ENCODE data around the gene LRRC3C. TPM values are rescaled to one million over a fixed set of nuclear protein-coding genes. Genes with fewer than 3 reads are reported as not detected.

LRRC3C gene
- total RNA-seq, 2 donors from 2014 or later = not detected

DNA sequence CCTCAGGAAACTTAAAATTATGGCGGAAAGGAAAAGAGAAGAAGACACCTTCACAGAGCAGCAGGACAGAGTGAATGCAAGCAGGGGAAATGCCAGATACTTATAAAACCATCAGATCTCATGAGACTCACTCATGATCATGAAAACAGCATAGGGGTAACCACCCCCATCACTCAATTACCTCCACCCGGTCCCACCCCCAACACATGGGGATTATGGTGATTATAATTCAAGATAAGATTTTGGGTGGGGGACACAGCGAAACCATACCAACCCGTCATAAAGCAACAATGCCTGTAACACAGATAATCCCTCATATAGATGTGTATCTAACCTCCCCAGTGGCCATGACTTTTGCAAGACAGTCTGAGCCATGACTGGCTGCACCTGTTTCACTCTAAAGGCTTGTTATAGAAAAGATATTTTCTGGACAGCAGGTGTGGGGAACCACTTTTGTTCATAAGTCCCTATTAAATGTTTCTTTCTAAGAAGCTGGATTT, 28.2 kb downstream of the LRRC3C start:
- TF ChIP-seq, protein P1, sequence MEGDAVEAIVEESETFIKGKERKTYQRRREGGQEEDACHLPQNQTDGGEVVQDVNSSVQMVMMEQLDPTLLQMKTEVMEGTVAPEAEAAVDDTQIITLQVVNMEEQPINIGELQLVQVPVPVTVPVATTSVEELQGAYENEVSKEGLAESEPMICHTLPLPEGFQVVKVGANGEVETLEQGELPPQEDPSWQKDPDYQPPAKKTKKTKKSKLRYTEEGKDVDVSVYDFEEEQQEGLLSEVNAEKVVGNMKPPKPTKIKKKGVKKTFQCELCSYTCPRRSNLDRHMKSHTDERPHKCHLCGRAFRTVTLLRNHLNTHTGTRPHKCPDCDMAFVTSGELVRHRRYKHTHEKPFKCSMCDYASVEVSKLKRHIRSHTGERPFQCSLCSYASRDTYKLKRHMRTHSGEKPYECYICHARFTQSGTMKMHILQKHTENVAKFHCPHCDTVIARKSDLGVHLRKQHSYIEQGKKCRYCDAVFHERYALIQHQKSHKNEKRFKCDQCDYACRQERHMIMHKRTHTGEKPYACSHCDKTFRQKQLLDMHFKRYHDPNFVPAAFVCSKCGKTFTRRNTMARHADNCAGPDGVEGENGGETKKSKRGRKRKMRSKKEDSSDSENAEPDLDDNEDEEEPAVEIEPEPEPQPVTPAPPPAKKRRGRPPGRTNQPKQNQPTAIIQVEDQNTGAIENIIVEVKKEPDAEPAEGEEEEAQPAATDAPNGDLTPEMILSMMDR (IDR thresholded peaks at IDR 0.05) = no peak
- H3K36me3 ChIP-seq = no peaks in the 10 kb centered on the region
- H3K4me3 ChIP-seq = no peak overlapping the region

GRCh38 chr17:39960524-39961041, 33.1 kb downstream of the LRRC3C start:
- no peaks in the 10 kb centered on the region for H3K27me3 ChIP-seq
- TF ChIP-seq, protein P1 (IDR thresholded peaks at IDR 0.05) = no peak

More for the DNA sequence above, 28.2 kb downstream of the LRRC3C start:
- Histone ChIP-seq H3K9me3 (no peaks in the 10 kb centered on the region), H3K27ac (no peak overlapping the region), H3K4me1 (peaks cover 0 to 22% of the 10 kb centered on the region in 2 donors), H3K27me3 (no peaks in the 10 kb centered on the region)
- DNase-seq (ENCODE audit: low spot score) = no peak

GRCh38 chr17:39962642-39963220, 35.2 kb downstream of the LRRC3C start, which contains the start of gene GSDMA:
GSDMA (plus strand) TSS chr17:39963004; CDS start chr17:39965688, 2,684 bp downstream.
- no peaks in the 10 kb centered on the region for H3K36me3 ChIP-seq
- TF ChIP-seq, protein P1 (IDR thresholded peaks at IDR 0.05) = no peak

More at GRCh38 chr17:39960524-39961041, 33.1 kb downstream of the LRRC3C start:
- no peaks in the 10 kb centered on the region for H3K9me3 ChIP-seq
- H3K4me3 ChIP-seq = no peak overlapping the region
- no peak overlapping the region for H3K27ac ChIP-seq
- H3K36me3 ChIP-seq = no peaks in the 10 kb centered on the region
- H3K4me1 ChIP-seq = peaks cover 0 to 5% of the 10 kb centered on the region in 2 donors
- DNase-seq (ENCODE audit: low spot score) = no peak

DNA sequence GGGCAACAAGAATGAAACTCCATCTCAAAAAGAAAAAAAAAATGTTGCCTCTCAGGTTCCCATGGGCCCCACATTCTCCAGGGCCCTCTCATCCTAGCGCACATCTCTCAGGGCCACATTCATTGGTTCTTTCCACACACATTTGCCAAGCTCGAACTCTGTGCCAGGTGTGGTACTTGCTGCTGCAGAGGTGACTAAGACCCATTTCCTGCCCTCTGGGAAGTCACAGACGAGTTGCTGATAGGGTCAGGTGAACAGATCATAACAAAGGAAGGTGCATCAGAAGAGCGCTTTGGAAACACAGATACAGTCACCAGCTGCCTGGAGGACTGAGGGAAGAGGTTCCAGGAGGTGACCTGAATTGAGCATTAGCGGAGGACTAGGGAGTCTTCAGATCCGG, 36.3 kb downstream of the LRRC3C start:
- Histone ChIP-seq H3K4me3 (no peak overlapping the region), H3K27me3 (no peaks in the 10 kb centered on the region), H3K36me3 (no peaks in the 10 kb centered on the region), H3K27ac (no peak overlapping the region), H3K9me3 (no peaks in the 10 kb centered on the region), H3K4me1 (peaks cover 0 to 5% of the 10 kb centered on the region in 2 donors)
- TF ChIP-seq, protein P1 (IDR thresholded peaks at IDR 0.05) = no peak
- DNase-seq (ENCODE audit: low spot score) = no peak

More at GRCh38 chr17:39962642-39963220, 35.2 kb downstream of the LRRC3C start, which contains the start of gene GSDMA:
- no peak within 1 kb of the TSS for H3K4me3 ChIP-seq
- no peak within 1 kb of the TSS for H3K27ac ChIP-seq
- peaks cover 0 to 5% of the 10 kb centered on the region in 2 donors for H3K4me1 ChIP-seq
- no peak for DNase-seq (ENCODE audit: low spot score)
- no peaks in the 10 kb centered on the region for H3K9me3 ChIP-seq
- no peaks in the 10 kb centered on the region for H3K27me3 ChIP-seq

DNA sequence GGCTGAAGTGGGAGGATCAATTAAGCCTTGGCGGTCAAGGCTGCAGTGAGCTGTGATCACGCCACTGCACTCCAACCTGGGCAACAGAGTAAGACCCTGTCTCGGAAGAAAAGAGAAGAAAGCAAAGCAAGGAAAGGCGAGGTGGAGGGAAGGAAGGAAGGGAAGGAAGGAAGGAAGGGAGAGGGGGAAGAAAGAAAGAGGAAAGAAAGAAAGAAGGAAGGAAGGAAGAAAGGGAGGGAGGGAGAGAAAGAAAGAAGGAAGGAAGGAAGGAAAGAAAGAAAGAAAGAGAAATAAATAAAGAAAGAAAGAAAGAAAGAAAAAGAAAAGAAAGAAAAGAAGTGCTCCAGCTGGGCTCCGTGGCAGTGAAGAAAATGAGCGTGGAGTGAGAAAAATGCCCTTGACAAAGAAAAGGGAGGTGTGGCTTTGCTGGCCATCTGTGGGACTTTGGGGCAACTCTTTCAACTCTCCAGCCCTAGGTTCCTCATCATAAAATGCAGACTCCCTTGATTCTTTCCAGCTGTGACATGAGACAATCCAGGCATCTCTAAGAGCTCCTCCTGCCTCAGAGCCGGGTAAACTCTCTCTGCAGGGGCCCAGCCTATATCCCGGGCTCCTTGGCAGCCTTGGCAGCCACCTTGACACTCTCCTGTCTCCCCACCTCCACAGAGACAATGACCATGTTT, 37.6 kb downstream of the LRRC3C start:
- Histone ChIP-seq H3K9me3 (no peaks in the 10 kb centered on the region), H3K36me3 (no peaks in the 10 kb centered on the region), H3K4me1 (no peaks in the 10 kb centered on the region), H3K27me3 (no peaks in the 10 kb centered on the region), H3K27ac (no peak overlapping the region), H3K4me3 (no peak overlapping the region)
- DNase-seq (ENCODE audit: low spot score) = no peak
- TF ChIP-seq, protein P1 (IDR thresholded peaks at IDR 0.05) = no peak

Measured in right atrium auricular region (tissue), 2 donors.